CD14-positive monocyte (primary cell): Measurements from ENCODE around the gene FOXP4. TPM values are rescaled to one million over a fixed set of nuclear protein-coding genes. Genes with fewer than 3 reads are reported as not detected.

Experiments used
- DNase-seq, 3 donors: peaks; one replicate each; pipeline ENCODE4 v3.0.0-alpha.2; 2011 to 2022
- H2AFZ ChIP-seq: 2 replicates; pipeline ENCODE4 v1.6.0; 2012; ENCODE audit warnings: mild to moderate bottlenecking, low read depth, low read length, inconsistent platforms; ENCODE audit not compliant: insufficient read depth, poor library complexity, severe bottlenecking
- H3K27ac ChIP-seq, 2 donors: 1 replicate in 1 of 2; 2 replicates in 1 of 2; pipeline ENCODE4 v1.5.1; 2012 to 2013; ENCODE audit warnings: low read length in 2 of 2, control low read depth in 1 of 2, inconsistent platforms in 1 of 2, low read depth in 1 of 2, mild to moderate bottlenecking in 1 of 2
- H3K27me3 ChIP-seq, 2 donors: one replicate each; pipeline versions ENCODE4 v1.6.0 to v1.6.1; 2011 to 2013; ENCODE audit warnings: low read length in 2 of 2; ENCODE audit not compliant: control insufficient read depth in 2 of 2, insufficient read depth in 2 of 2
- H3K36me3 ChIP-seq, 2 donors: replicated peaks in 1 of 2; 1 replicate in 1 of 2; 2 replicates in 1 of 2; pipeline versions ENCODE4 v1.5.1 to v1.6.1; 2012 to 2013; ENCODE audit warnings: low read length in 2 of 2, control low read depth in 1 of 2, inconsistent platforms in 1 of 2, mild to moderate bottlenecking in 1 of 2; ENCODE audit not compliant: insufficient read depth in 2 of 2, control insufficient read depth in 1 of 2
- H3K4me1 ChIP-seq, 2 donors: 1 replicate in 1 of 2; 2 replicates in 1 of 2; pipeline versions ENCODE4 v1.5.1 to v1.6.1; 2012 to 2013; ENCODE audit warnings: low read length in 2 of 2, control low read depth in 1 of 2, inconsistent platforms in 1 of 2, mild to moderate bottlenecking in 1 of 2, moderate library complexity in 1 of 2; ENCODE audit not compliant: insufficient read depth in 2 of 2, control insufficient read depth in 1 of 2
- H3K4me2 ChIP-seq: replicated peaks from 2 replicates; pipeline ENCODE3; 2012; ENCODE audit warnings: low read length, moderate library complexity, mild to moderate bottlenecking; ENCODE audit not compliant: poor library complexity, severe bottlenecking; ENCODE audit errors: extremely low read depth
- H3K4me3 ChIP-seq, 3 experiments: fragments of 200-600 bp in 1 of 3; sonication (generic) in 1 of 3; replicated peaks in 1 of 3; 1 replicate in 2 of 3; 2 replicates in 1 of 3; pipeline ENCODE4 v1.5.1; 2011 to 2013; ENCODE audit warnings: low read length in 3 of 3, mild to moderate bottlenecking in 3 of 3, control low read depth in 2 of 3, low read depth in 2 of 3, inconsistent platforms in 1 of 3, moderate library complexity in 1 of 3
- H3K79me2 ChIP-seq: 2 replicates; pipeline ENCODE4 v1.6.0; 2012; ENCODE audit warnings: mild to moderate bottlenecking, control low read depth, inconsistent platforms, low read length, moderate library complexity; ENCODE audit not compliant: insufficient read depth
- H3K9ac ChIP-seq: 2 replicates; pipeline ENCODE4 v1.6.0; 2017; ENCODE audit warnings: low read length, mild to moderate bottlenecking; ENCODE audit not compliant: insufficient read depth, poor library complexity, severe bottlenecking
- H3K9me3 ChIP-seq, 2 donors: replicated peaks in 1 of 2; 1 replicate in 1 of 2; 2 replicates in 1 of 2; pipeline versions ENCODE4 v1.5.1 to v1.6.1; 2012 to 2013; ENCODE audit warnings: low read length in 2 of 2, control low read depth in 1 of 2; ENCODE audit not compliant: control insufficient read depth in 1 of 2, insufficient read depth in 1 of 2
- H4K20me1 ChIP-seq: 2 replicates; pipeline ENCODE4 v1.6.0; 2012; ENCODE audit warnings: mild to moderate bottlenecking, low read length, control low read depth, moderate library complexity; ENCODE audit not compliant: insufficient read depth
- H3K27ac Mint-ChIP-seq, 7 donors: one replicate each; pipeline ENCODE4 v1.8.0; 2020; ENCODE audit warnings: mild to moderate bottlenecking in 7 of 7, mixed read lengths in 7 of 7, moderate library complexity in 6 of 7, inconsistent platforms in 2 of 7
- H3K27me3 Mint-ChIP-seq, 3 donors: one replicate each; pipeline ENCODE4 v1.8.0; 2021 to 2022; ENCODE audit warnings: low read depth in 3 of 3, mild to moderate bottlenecking in 3 of 3, mixed read lengths in 3 of 3, moderate library complexity in 3 of 3, inconsistent platforms in 1 of 3
- H3K36me3 Mint-ChIP-seq, 2 donors: one replicate each; pipeline ENCODE4 v1.8.0; 2020; ENCODE audit warnings: mixed read lengths in 2 of 2, inconsistent platforms in 1 of 2, mild to moderate bottlenecking in 1 of 2
- H3K4me1 Mint-ChIP-seq: one replicate; pipeline ENCODE4 v1.8.0; 2020; ENCODE audit warnings: mild to moderate bottlenecking, mixed read lengths
- H3K4me3 Mint-ChIP-seq, 2 donors: one replicate each; pipeline ENCODE4 v1.8.0; 2020; ENCODE audit warnings: mild to moderate bottlenecking in 2 of 2, mixed read lengths in 2 of 2, moderate library complexity in 1 of 2
- H3K9me3 Mint-ChIP-seq, 7 donors: one replicate each; pipeline ENCODE4 v1.8.0; 2020 to 2022; ENCODE audit warnings: mixed read lengths in 7 of 7, mild to moderate bottlenecking in 6 of 7, moderate library complexity in 6 of 7, inconsistent platforms in 2 of 7
- WGBS: methylation state at CpG from one replicate; pipeline ENCODE4 v1.1.5; 2013; ENCODE audit warnings: missing lambda C conversion rate; ENCODE audit not compliant: insufficient coverage; 5-methylcytosine and 5-hydroxymethylcytosine counted together
- intact Hi-C, 2 donors: fragments of 100-400 bp; cut with micrococcal nuclease; formaldehyde crosslinking; loops; one replicate each; pipeline versions ENCODE4 v1.15.0 to v1.15.1; 2023
- polyA plus RNA-seq, 3 donors: library from polyadenylated mRNA; depleted of rRNA in 1 of 3; unstranded in 2 of 3; stranded (reverse) in 1 of 3; fragments of 300-500 nt in 2 of 3; fragments of >200 nt in 1 of 3; fragmentation: Illumina TruSeq in 2 of 3; gene quantifications; 1 replicate in 2 of 3; 2 replicates in 1 of 3; pipeline ENCODE4 v1.2.3, GENCODE V29; 2012 to 2021
- TF ChIP-seq, protein P1 (sequence below): fragments of 200-600 bp; IDR thresholded peaks from one replicate; pipeline ENCODE4 v1.8.0; 2022; ENCODE audit warnings: antibody characterized with exemption, mild to moderate bottlenecking

FOXP4 gene
- polyA plus RNA-seq, 3 donors: 0.62 to 7.6 (median 0.65) TPM

DNA sequence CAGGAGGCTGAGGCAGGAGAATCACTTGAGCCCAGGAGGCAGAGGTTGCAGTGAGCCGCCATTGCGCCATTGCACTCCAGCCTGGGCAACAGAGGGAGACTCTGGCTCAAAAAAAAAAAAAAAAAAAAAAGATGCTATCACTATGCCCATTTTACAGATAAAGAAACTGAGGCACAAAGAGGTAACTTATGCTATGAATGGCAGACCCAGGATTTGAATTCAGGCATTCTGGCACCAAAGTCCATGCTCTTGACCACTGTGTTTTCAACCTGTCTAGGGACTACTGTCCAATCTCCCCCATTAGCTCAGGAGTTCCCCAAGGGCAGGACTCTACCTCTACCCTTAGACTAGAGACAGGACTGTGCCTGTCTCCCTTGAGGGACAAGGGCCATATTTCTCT, 82.9 kb downstream of the FOXP4 start:
- no peaks in the 10 kb centered on the region for H3K27me3 ChIP-seq
- TF ChIP-seq, protein P1, sequence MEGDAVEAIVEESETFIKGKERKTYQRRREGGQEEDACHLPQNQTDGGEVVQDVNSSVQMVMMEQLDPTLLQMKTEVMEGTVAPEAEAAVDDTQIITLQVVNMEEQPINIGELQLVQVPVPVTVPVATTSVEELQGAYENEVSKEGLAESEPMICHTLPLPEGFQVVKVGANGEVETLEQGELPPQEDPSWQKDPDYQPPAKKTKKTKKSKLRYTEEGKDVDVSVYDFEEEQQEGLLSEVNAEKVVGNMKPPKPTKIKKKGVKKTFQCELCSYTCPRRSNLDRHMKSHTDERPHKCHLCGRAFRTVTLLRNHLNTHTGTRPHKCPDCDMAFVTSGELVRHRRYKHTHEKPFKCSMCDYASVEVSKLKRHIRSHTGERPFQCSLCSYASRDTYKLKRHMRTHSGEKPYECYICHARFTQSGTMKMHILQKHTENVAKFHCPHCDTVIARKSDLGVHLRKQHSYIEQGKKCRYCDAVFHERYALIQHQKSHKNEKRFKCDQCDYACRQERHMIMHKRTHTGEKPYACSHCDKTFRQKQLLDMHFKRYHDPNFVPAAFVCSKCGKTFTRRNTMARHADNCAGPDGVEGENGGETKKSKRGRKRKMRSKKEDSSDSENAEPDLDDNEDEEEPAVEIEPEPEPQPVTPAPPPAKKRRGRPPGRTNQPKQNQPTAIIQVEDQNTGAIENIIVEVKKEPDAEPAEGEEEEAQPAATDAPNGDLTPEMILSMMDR: no peak
- no peaks in the 10 kb centered on the region for H3K36me3 ChIP-seq
- H3K4me1 ChIP-seq: peaks cover 6 to 10% of the 10 kb centered on the region in 2 donors
- no peak overlapping the region for H3K27ac ChIP-seq
- no CpG with 5 or more reads among the region's 2 CpGs for WGBS
- H2AFZ ChIP-seq: no peak overlapping the region
- H4K20me1 ChIP-seq: no peaks in the 10 kb centered on the region
- no peak overlapping the region for H3K4me3 ChIP-seq
- H3K27ac Mint-ChIP-seq: no peak overlapping the region
- peaks cover 0 to 3% (median 0%) of the 10 kb centered on the region in 7 donors for H3K9me3 Mint-ChIP-seq
- no peak overlapping the region for H3K4me3 Mint-ChIP-seq
- intact Hi-C loops: no loop called here
- no peak for DNase-seq
- no peaks in the 10 kb centered on the region for H3K9me3 ChIP-seq
- H3K27me3 Mint-ChIP-seq: peaks cover 3 to 7% (median 4%) of the 10 kb centered on the region in 3 donors
- no peak overlapping the region for H3K4me2 ChIP-seq
- H3K79me2 ChIP-seq: no peaks in the 10 kb centered on the region
- peaks cover 17% of the 10 kb centered on the region for H3K4me1 Mint-ChIP-seq
- no peaks in the 10 kb centered on the region for H3K36me3 Mint-ChIP-seq
- H3K9ac ChIP-seq: no peak overlapping the region

DNA sequence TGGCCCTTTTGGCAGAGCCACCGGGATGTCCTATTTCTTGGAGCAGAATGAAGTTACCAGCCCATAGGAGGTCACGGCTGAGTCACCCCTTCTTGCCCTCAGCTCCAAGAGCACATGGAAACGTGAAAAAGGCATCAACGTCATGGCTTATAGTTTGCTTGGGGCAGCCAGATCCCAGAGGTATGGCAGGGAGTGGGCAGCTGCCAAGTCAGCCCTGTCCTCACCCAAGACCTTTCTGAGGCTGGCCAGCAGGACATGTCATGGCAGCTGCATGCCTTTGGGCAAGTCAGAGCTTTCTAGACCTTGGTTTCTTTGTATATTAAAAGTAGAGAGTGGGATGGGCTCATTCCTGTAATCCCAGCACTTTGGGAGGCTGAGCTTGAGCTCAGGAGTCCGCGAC, 83.9 kb downstream of the FOXP4 start:
- no peak overlapping the region for H3K4me2 ChIP-seq
- H4K20me1 ChIP-seq: no peaks in the 10 kb centered on the region
- no peaks in the 10 kb centered on the region for H3K27me3 ChIP-seq
- no peak overlapping the region for H3K4me3 ChIP-seq
- TF ChIP-seq, protein P1: no peak
- H3K27ac Mint-ChIP-seq: no peak overlapping the region
- 95% methylated on average over 4 of the region's 6 CpGs for WGBS
- no peak for DNase-seq
- no peaks in the 10 kb centered on the region for H3K9me3 ChIP-seq
- H3K27me3 Mint-ChIP-seq: peaks cover 3 to 13% (median 10%) of the 10 kb centered on the region in 3 donors
- no peak overlapping the region for H2AFZ ChIP-seq
- no peak overlapping the region for H3K9ac ChIP-seq
- H3K79me2 ChIP-seq: no peaks in the 10 kb centered on the region
- peaks cover 0 to 3% (median 0%) of the 10 kb centered on the region in 7 donors for H3K9me3 Mint-ChIP-seq
- no peak overlapping the region for H3K27ac ChIP-seq
- H3K4me3 Mint-ChIP-seq: no peak overlapping the region
- intact Hi-C loops: no loop called here
- peaks cover 6 to 7% of the 10 kb centered on the region in 2 donors for H3K4me1 ChIP-seq
- H3K4me1 Mint-ChIP-seq: peaks cover 16% of the 10 kb centered on the region
- no peaks in the 10 kb centered on the region for H3K36me3 Mint-ChIP-seq
- H3K36me3 ChIP-seq: no peaks in the 10 kb centered on the region
